DOHH2 (cell line): ENCODE results near the gene KRT15.

Experiments
- H3F3A ChIP-seq: fragments of 200-600 bp; sonication (generic), shearing (Covaris generic); 2 replicates; pipeline ENCODE4 v1.6.0; 2016; ENCODE audit warnings: antibody characterized with exemption, mild to moderate bottlenecking; ENCODE audit not compliant: control insufficient read depth, insufficient read depth
- H3K27ac ChIP-seq: fragments of 200-600 bp; sonication (generic); 2 replicates; pipeline ENCODE4 v1.5.1; 2014; ENCODE audit warnings: low read depth, mild to moderate bottlenecking, low read length, moderate library complexity
- H3K27me3 ChIP-seq: fragments of 200-600 bp; sonication (generic); 2 replicates; pipeline ENCODE4 v1.6.1; 2014; ENCODE audit warnings: mild to moderate bottlenecking, low read length, mixed read lengths; ENCODE audit not compliant: control insufficient read depth
- H3K36me3 ChIP-seq: fragments of 200-600 bp; sonication (generic); 2 replicates; pipeline ENCODE4 v1.6.1; 2014; ENCODE audit warnings: mild to moderate bottlenecking, low read length, moderate library complexity, mixed read lengths; ENCODE audit not compliant: control insufficient read depth
- H3K4me1 ChIP-seq: fragments of 200-600 bp; sonication (generic); 2 replicates; pipeline ENCODE4 v1.6.1; 2014; ENCODE audit warnings: mild to moderate bottlenecking, low read length, mixed read lengths; ENCODE audit not compliant: control insufficient read depth
- H3K4me2 ChIP-seq: fragments of 200-600 bp; sonication (generic); 2 replicates; pipeline ENCODE4 v1.6.0; 2014; ENCODE audit warnings: mild to moderate bottlenecking, low read length, moderate library complexity
- H3K4me3 ChIP-seq: fragments of 200-600 bp; sonication (generic); 2 replicates; pipeline ENCODE4 v1.5.1; 2014; ENCODE audit warnings: mild to moderate bottlenecking, low read length, mixed read lengths
- H3K79me2 ChIP-seq: fragments of 200-600 bp; sonication (generic); 2 replicates; pipeline ENCODE4 v1.6.1; 2014; ENCODE audit warnings: mild to moderate bottlenecking, low read length, mixed read lengths; ENCODE audit not compliant: control insufficient read depth
- H3K9me2 ChIP-seq: fragments of 200-600 bp; sonication (generic); replicated peaks from 2 replicates; pipeline ENCODE4 v1.6.1; 2014; ENCODE audit warnings: mild to moderate bottlenecking, low read length, mixed read lengths; ENCODE audit not compliant: control insufficient read depth
- H3K9me3 ChIP-seq: fragments of 200-600 bp; sonication (generic); 2 replicates; pipeline ENCODE4 v1.6.1; 2014; ENCODE audit warnings: antibody characterized with exemption, low read length, mixed read lengths; ENCODE audit not compliant: control insufficient read depth, insufficient read depth
- H4K20me1 ChIP-seq: fragments of 200-600 bp; sonication (generic); 2 replicates; pipeline ENCODE4 v1.6.0; 2014; ENCODE audit warnings: low read depth, mild to moderate bottlenecking, antibody characterized with exemption, low read length, moderate library complexity; ENCODE audit not compliant: control insufficient read depth, insufficient read depth
- CTCF ChIP-seq: fragments of 200-600 bp; sonication (generic); IDR thresholded peaks from one replicate; pipeline ENCODE4 v1.5.1; 2014; ENCODE audit warnings: antibody characterized with exemption, mild to moderate bottlenecking, low read depth, low read length; ENCODE audit not compliant: poor library complexity, severe bottlenecking
- EZH2phosphoT487 ChIP-seq: fragments of 200-600 bp; sonication (generic); IDR thresholded peaks from 2 replicates; pipeline ENCODE4 v1.6.1; 2017; ENCODE audit warnings: borderline replicate concordance, mild to moderate bottlenecking, antibody characterized with exemption, low read length, moderate library complexity, mixed read lengths

The KRT15 gene

GRCh38 chr17:41523225-41523593 is 4.5 kb upstream of the KRT15 start:
- Histone ChIP-seq H3K9me3 (no peaks in the 10 kb centered on the region), H3K4me3 (no peak overlapping the region), H3F3A (no peaks in the 10 kb centered on the region), H3K4me2 (no peak overlapping the region), H3K4me1 (no peaks in the 10 kb centered on the region), H3K27me3 (no peaks in the 10 kb centered on the region), H4K20me1 (no peaks in the 10 kb centered on the region), H3K9me2 (no peaks in the 10 kb centered on the region), H3K36me3 (no peaks in the 10 kb centered on the region), H3K79me2 (no peaks in the 10 kb centered on the region), H3K27ac (no peak overlapping the region)
- TF ChIP-seq EZH2phosphoT487, result no peak
- TF ChIP-seq CTCF, result no peak

GRCh38 chr17:41522301-41523224 is 3.9 kb upstream of the KRT15 start:
- Histone ChIP-seq H3K27ac (no peak overlapping the region), H4K20me1 (no peaks in the 10 kb centered on the region), H3K36me3 (no peaks in the 10 kb centered on the region), H3K27me3 (no peaks in the 10 kb centered on the region), H3F3A (no peaks in the 10 kb centered on the region), H3K4me3 (no peak overlapping the region), H3K9me2 (no peaks in the 10 kb centered on the region), H3K9me3 (no peaks in the 10 kb centered on the region), H3K79me2 (no peaks in the 10 kb centered on the region), H3K4me1 (no peaks in the 10 kb centered on the region), H3K4me2 (no peak overlapping the region)
- TF ChIP-seq EZH2phosphoT487 (no peak), CTCF (no peak)

- H3K9me2 ChIP-seq, result no peaks in the 10 kb centered on the region
- no peaks in the 10 kb centered on the region for H3F3A ChIP-seq
- H3K27ac ChIP-seq, result no peak overlapping the region
- no peaks in the 10 kb centered on the region for H3K27me3 ChIP-seq
- no peaks in the 10 kb centered on the region for H3K4me1 ChIP-seq
- no peaks in the 10 kb centered on the region for H4K20me1 ChIP-seq
- no peaks in the 10 kb centered on the region for H3K79me2 ChIP-seq
- no peak for TF ChIP-seq EZH2phosphoT487
- no peak for TF ChIP-seq CTCF
- no peak overlapping the region for H3K4me2 ChIP-seq
- H3K4me3 ChIP-seq, result no peak overlapping the region
- H3K36me3 ChIP-seq, result no peaks in the 10 kb centered on the region
- no peaks in the 10 kb centered on the region for H3K9me3 ChIP-seq
Measured at GRCh38 chr17:41521574-41522261, 3.0 kb upstream of the KRT15 start.
